Prostate gland (tissue), 2 donors: ENCODE results near the gene HOXA7. TPM values are rescaled to one million over a fixed set of nuclear protein-coding genes. Genes with fewer than 3 reads are reported as not detected.

Experiments used
- DNase-seq: peaks from one replicate; pipeline ENCODE4 v3.0.0-alpha.2; 2019; ENCODE audit warnings: low spot score
- H3K27ac ChIP-seq, 2 donors: fragments of 200-600 bp; sonication (generic); 2 replicates each; pipeline ENCODE4 v1.5.1; 2017 to 2019
- H3K27me3 ChIP-seq: fragments of 200-600 bp; sonication (generic); replicated peaks from 2 replicates; pipeline ENCODE4 v1.5.1; 2019; ENCODE audit not compliant: insufficient read depth
- H3K36me3 ChIP-seq, 2 donors: fragments of 200-600 bp; sonication (generic); 1 replicate in 1 of 2; 2 replicates in 1 of 2; pipeline versions ENCODE4 v1.5.1 to v1.8.1; 2017 to 2019
- H3K4me1 ChIP-seq: fragments of 200-600 bp; sonication (generic); replicated peaks from 2 replicates; pipeline ENCODE4 v1.5.1; 2019
- H3K4me3 ChIP-seq, 2 donors: fragments of 200-600 bp; sonication (generic); 2 replicates each; pipeline ENCODE4 v1.5.1; 2017 to 2019
- H3K9me3 ChIP-seq: fragments of 200-600 bp; sonication (generic); 2 replicates; pipeline ENCODE4 v1.5.1; 2017
- POLR2A ChIP-seq: fragments of 450-650 bp; IDR thresholded peaks from one replicate; pipeline ENCODE4 v1.6.1; 2016; ENCODE audit warnings: antibody characterized with exemption, mild to moderate bottlenecking
- POLR2AphosphoS5 ChIP-seq: sonication (generic); formaldehyde crosslinking; IDR thresholded peaks from one replicate; pipeline ENCODE4 v1.6.1; 2017; ENCODE audit warnings: antibody characterized with exemption
- WGBS: methylation state at CpG from one replicate; pipeline ENCODE4 v1.1.5; 2018; 5-methylcytosine and 5-hydroxymethylcytosine counted together
- intact Hi-C: fragments of 100-400 bp; cut with DNase I; formaldehyde crosslinking; loops from one replicate; pipeline ENCODE4 v1.14.2; 2022
- total RNA-seq, 2 donors: library from RNA; depleted of rRNA; stranded (reverse); fragments of >200 nt; gene quantifications; one replicate each; pipeline ENCODE4 v1.1.0, GENCODE V29; 2016
- TF ChIP-seq, protein P1 (sequence below), 4 experiments: fragments of 200-600 bp in 2 of 4; fragments of 450-650 bp in 2 of 4; sonication (generic) in 2 of 4; IDR thresholded peaks; 1 replicate in 3 of 4; 2 replicates in 1 of 4; pipeline ENCODE4 v1.5.1; 2016 to 2019; ENCODE audit warnings: antibody characterized with exemption in 4 of 4, mild to moderate bottlenecking in 2 of 4, moderate library complexity in 2 of 4

The HOXA7 gene
- total RNA-seq, 2 donors from 2014 or later: 2.2 to 4.6 TPM

DNA sequence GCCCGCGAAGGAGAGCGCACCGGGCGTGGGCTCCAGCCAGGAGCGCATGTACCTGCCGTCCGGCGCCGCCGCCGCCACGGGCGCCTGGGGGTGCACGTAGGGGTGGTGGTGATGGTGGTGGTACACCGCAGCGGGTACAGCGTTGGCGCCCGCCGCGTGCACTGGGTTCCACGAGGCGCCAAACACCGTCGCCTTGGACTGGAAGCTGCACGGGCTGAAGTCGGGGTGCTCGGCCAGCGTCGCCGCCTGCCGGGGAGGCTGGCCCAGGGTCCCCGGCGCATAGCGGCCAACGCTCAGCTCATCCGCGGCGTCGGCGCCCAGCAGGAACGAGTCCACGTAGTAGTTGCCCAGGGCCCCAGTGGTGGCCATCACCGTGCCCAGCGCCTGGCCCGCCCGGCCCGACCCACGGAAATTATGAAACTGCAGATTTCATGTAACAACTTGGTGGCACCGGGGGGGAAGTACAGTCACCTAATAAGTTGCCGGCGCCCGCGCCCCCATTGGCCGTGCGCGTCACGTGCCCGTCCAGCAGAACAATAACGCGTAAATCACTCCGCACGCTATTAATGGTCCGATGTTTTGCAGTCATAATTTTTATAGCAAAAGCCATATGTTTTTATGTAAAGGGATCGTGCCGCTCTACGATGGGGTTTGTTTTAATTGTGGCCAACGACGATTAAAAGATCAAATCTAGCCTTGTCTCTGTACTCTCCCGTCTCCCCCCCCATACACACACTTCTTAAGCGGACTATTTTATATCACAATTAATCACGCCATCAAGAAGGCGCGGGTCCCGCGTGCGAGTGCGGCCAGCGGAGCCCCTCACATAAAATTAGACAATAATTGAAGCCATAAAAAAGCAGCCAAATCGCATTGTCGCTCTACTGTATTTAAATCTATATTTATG, 8.9 kb upstream of the HOXA7 start, which contains the start of gene HOXA9:
Gene HOXA9, minus strand, starts transcription at position 449 of the 907 bp plus-strand sequence. Its CDS starts 80 bp downstream, at position 369.
- Histone ChIP-seq H3K27ac (peak within 1 kb of the TSS; percentile 96), H3K9me3 (no peaks in the 10 kb centered on the region), H3K27me3 (no peaks in the 10 kb centered on the region), H3K4me1 (no peaks in the 10 kb centered on the region), H3K36me3 (no peaks in the 10 kb centered on the region), H3K4me3 (peak within 1 kb of the TSS; percentile 61 to 80)
- peak; percentile 96 for DNase-seq
- intact Hi-C loops: loop anchor here (5.0 kb wide), 1 partner anchor 963 kb away; the partner anchor contains the start of genes CBX3 and HNRNPA2B1
- under 1% methylated on average over 79 of the region's 82 CpGs for WGBS
- peak; percentile 88 for TF ChIP-seq POLR2AphosphoS5
- TF ChIP-seq, protein P1, sequence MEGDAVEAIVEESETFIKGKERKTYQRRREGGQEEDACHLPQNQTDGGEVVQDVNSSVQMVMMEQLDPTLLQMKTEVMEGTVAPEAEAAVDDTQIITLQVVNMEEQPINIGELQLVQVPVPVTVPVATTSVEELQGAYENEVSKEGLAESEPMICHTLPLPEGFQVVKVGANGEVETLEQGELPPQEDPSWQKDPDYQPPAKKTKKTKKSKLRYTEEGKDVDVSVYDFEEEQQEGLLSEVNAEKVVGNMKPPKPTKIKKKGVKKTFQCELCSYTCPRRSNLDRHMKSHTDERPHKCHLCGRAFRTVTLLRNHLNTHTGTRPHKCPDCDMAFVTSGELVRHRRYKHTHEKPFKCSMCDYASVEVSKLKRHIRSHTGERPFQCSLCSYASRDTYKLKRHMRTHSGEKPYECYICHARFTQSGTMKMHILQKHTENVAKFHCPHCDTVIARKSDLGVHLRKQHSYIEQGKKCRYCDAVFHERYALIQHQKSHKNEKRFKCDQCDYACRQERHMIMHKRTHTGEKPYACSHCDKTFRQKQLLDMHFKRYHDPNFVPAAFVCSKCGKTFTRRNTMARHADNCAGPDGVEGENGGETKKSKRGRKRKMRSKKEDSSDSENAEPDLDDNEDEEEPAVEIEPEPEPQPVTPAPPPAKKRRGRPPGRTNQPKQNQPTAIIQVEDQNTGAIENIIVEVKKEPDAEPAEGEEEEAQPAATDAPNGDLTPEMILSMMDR (IDR thresholded peaks at IDR 0.05): peak in 3 of 4 experiments; percentile 14 to 45 (median 24)
- peak; percentile 88 for TF ChIP-seq POLR2A

DNA sequence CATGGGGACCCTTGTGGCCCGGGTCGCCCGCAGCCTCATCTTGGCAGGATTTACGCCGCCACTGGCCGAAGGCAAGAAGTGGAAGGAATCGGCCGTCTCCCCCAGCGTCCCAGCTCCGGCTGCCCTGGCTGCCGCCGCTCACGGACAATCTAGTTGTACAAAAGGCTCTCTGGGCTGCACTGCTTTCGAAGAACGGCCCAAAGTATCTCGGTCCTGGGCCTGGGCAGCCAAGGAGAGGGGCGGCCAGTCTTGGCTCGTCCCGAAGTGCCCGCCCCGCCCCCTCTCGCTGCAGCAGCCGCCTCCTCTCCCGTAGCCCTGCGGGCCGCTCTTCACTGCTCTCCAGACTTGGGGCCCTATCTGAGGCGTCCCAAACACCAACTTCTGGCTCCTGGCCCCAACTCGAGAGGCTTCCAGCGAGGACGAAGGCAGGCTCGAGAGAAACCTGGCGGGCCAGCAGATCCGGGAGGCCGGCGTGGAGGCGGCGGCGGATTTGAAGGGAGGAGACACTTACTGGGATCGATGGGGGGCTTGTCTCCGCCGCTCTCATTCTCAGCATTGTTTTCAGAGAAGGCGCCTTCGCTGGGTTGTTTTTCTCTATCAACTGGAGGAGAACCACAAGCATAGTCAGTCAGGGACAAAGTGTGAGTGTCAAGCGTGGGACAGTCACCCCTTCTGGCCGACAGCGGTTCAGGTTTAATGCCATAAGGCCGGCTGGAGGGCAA, 8.1 kb upstream of the HOXA7 start:
- Histone ChIP-seq H3K27ac (peak overlapping the region; percentile 96), H3K4me3 (peak overlapping the region; percentile 61 to 80)

DNA sequence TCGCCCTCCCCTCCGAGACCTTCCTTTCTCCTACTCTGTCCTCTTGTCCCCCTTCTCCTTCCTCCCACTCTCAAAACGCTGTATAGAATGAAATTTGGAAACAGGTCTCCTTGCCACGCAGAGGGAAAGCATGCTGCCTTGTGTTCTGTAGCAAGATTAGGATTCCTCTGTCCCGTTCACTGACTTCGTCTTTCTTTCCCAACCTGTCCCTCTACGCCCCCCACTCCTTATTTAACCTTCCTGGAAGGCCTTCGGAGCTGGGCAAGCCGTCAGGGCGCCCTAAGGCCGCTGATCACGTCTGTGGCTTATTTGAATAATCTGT, 7.5 kb upstream of the HOXA7 start:
- Histone ChIP-seq H3K27me3 (no peaks in the 10 kb centered on the region), H3K36me3 (no peaks in the 10 kb centered on the region), H3K4me3 (peak overlapping the region; percentile 61 to 80), H3K9me3 (no peaks in the 10 kb centered on the region), H3K4me1 (no peaks in the 10 kb centered on the region), H3K27ac (peak overlapping the region; percentile 96)
- TF ChIP-seq POLR2AphosphoS5 (no peak), POLR2A (no peak)
- TF ChIP-seq, protein P1 (IDR thresholded peaks at IDR 0.05): no peak
- 13% methylated on average over 12 of the region's 12 CpGs for WGBS
- DNase-seq: no peak
- intact Hi-C loops: no loop called here

More for the DNA sequence above, 8.1 kb upstream of the HOXA7 start:
- 4% methylated on average over 47 of the region's 47 CpGs for WGBS
- intact Hi-C loops: loop anchor here (5.0 kb wide), 1 partner anchor 962 kb away; the partner anchor contains the start of genes CBX3 and HNRNPA2B1
- TF ChIP-seq, protein P1 (IDR thresholded peaks at IDR 0.05): peak in 2 of 4 experiments; percentile 8 to 25
- TF ChIP-seq POLR2AphosphoS5 (peak; percentile 14), POLR2A (no peak)
- Histone ChIP-seq H3K27me3 (no peaks in the 10 kb centered on the region), H3K36me3 (no peaks in the 10 kb centered on the region), H3K9me3 (no peaks in the 10 kb centered on the region), H3K4me1 (no peaks in the 10 kb centered on the region)
- DNase-seq: peak; percentile 58

DNA sequence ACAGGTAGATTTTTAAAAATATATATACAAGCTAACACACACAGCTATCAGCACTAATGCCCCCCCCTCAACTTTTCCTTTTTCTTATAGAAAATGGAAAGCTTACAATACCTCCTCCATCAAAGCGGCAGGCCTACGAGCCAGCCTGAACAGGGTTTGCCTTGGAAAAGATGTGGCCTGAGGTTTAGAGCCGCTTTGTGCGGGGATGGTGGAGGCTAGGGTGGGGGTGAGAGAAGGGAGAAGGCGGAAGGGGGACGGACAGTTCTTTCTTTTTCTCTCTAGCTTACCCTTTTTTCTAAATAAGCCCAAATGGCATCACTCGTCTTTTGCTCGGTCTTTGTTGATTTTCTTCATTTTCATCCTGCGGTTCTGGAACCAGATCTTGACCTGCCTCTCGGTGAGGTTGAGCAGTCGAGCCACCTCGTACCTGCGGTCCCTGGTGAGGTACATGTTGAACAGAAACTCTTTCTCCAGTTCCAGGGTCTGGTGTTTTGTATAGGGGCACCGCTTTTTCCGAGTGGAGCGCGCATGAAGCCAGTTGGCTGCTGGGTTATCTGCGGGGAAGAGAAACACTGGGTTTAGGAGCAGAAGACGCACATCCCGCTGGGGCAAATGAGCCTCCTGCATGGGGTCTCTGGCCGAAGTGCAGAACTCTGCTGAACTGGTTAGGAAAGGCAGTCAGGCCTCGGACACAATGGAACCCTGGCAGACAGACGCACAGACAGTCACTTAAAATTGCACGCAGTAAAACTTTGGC, 7.0 kb upstream of the HOXA7 start:
- no peaks in the 10 kb centered on the region for H3K4me1 ChIP-seq
- peak overlapping the region; percentile 61 to 80 for H3K4me3 ChIP-seq
- peak overlapping the region; percentile 96 for H3K27ac ChIP-seq
- H3K36me3 ChIP-seq: no peaks in the 10 kb centered on the region
- intact Hi-C loops: no loop called here
- DNase-seq: no peak
- H3K27me3 ChIP-seq: no peaks in the 10 kb centered on the region
- 30% methylated on average over 24 of the region's 24 CpGs for WGBS
- TF ChIP-seq POLR2AphosphoS5 (no peak), POLR2A (no peak)
- TF ChIP-seq, protein P1 (IDR thresholded peaks at IDR 0.05): no peak
- H3K9me3 ChIP-seq: no peaks in the 10 kb centered on the region
